GM12872 (cell line): ENCODE measurements around the gene NFIX.

ENCODE experiments used
- TF ChIP-seq, protein P1 (sequence below): IDR thresholded peaks from 3 replicates; pipeline ENCODE4 v1.5.1; 2011; ENCODE audit warnings: low read depth, mild to moderate bottlenecking, low read length, moderate library complexity; ENCODE audit not compliant: insufficient read depth

The NFIX gene

DNA sequence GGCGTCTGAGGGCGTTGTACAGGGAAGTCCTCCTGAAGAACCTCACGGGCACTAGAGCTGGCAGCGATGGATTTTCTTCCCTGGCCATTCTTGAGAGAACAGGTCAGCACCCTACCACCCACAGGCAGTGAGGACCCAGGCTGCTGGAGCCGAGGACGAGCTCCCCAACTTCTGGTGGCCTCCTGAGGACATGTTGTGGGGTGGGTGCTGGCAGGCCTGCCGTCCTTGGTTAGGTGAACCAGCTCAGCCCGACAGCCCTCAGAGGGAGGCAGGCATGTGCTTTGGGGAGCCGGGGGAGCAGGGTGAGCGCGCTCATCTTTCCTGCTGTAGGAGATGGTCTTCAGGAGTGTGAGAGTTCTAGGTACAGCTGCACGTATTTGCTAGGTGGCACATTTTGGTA, 92.0 kb downstream of the NFIX start:
- TF ChIP-seq, protein P1, sequence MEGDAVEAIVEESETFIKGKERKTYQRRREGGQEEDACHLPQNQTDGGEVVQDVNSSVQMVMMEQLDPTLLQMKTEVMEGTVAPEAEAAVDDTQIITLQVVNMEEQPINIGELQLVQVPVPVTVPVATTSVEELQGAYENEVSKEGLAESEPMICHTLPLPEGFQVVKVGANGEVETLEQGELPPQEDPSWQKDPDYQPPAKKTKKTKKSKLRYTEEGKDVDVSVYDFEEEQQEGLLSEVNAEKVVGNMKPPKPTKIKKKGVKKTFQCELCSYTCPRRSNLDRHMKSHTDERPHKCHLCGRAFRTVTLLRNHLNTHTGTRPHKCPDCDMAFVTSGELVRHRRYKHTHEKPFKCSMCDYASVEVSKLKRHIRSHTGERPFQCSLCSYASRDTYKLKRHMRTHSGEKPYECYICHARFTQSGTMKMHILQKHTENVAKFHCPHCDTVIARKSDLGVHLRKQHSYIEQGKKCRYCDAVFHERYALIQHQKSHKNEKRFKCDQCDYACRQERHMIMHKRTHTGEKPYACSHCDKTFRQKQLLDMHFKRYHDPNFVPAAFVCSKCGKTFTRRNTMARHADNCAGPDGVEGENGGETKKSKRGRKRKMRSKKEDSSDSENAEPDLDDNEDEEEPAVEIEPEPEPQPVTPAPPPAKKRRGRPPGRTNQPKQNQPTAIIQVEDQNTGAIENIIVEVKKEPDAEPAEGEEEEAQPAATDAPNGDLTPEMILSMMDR: no peak

DNA sequence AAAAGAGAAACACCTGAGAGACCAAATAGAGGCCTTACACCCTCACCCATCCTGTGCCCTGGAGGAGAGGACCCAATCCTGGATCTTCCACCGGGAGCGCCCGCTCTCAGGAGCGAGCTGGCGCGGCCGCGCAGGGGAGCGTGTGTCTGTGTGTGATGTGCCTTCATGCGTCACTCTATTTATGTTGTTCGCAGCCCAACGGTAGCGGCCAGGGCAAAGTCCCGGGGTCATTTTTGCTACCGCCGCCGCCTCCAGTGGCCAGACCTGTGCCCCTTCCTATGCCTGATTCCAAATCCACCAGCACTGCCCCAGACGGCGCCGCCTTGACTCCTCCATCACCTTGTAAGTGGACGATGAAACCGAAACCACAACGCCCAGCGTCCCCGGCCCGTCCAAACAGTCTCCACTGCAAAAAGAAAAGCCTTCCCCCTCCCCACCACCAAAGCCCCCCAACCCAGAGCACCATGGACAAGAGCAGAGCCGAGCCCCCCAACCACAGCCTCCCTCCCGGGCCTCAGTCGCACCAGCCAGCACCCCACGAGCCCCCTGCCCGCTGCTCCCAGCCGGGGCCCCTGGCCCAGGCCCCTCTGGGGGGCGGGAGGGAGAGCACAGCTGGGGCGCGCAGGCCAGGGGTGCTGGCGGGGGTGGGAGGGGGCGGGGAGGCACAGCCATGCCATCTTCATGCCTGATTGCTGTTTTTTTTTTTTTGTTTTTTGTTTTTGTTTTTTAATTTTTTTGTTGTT, 92.7 kb downstream of the NFIX start:
- TF ChIP-seq, protein P1: no peak

DNA sequence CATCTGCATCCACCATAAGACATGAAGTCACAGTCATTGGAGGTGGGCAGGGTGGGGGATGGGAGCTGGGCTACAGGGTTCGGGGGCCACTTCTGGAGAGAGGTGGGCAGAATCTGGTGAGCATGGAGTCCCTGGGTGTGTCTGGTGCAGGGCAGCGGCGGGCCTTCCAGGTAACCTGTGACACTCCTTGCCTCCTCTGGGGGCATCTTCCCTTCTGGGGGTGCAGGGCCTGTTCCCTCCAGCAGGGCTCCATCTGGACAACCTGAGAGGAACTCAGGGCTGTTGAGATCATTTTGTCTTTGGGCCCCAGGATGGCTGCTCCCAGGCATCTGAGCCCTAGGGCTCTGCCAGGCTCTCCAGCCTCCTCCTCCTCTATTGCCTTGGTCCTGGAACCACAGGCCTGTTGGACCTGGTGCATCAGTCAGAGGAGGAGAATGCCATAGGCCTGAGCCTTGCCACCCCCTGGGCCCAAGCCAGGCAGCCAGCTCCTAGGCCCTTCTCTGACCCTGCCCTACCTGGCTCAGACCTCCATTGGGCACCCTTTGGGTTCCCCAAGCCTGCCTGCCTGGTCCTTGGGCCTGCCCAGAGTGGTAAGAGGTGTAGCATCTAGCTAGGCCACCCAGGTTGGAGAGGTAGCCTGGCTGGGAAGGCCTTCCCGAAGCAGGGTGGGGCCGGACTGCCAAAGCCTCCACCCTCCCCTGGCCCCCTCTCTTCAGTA, 94.0 kb downstream of the NFIX start:
- TF ChIP-seq, protein P1: peak; percentile 75

DNA sequence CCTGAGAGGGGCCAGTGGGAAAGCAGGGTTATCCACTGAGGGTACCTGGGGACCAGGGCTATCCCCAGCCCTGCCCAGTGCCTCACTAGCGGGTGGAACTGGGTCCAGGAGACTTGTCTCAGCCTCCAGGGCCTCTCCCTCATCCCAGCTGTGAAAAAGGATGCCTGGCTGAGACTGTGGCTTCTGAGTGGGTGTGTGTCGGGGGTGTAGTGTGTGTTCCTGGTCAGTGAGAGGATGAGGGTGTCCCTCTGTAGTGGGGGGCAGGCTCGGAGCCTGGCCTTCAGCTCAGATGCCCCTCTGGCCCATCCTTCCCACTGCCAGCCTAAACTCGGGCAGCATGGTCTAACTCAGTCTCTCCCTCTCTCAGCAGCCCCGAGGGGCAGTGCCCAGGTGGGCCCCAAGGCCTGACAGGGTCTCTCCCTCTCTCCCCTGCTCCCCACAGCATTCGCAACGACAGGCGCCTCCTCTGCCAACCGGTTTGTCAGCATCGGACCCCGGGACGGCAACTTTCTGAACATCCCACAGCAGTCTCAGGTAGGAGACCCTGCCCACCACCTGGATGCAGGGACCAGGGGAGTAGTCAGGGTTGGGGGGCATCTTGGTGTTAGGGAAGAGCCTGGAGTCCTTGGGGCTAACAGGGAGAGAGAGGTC, 94.7 kb downstream of the NFIX start:
- TF ChIP-seq, protein P1: no peak

DNA sequence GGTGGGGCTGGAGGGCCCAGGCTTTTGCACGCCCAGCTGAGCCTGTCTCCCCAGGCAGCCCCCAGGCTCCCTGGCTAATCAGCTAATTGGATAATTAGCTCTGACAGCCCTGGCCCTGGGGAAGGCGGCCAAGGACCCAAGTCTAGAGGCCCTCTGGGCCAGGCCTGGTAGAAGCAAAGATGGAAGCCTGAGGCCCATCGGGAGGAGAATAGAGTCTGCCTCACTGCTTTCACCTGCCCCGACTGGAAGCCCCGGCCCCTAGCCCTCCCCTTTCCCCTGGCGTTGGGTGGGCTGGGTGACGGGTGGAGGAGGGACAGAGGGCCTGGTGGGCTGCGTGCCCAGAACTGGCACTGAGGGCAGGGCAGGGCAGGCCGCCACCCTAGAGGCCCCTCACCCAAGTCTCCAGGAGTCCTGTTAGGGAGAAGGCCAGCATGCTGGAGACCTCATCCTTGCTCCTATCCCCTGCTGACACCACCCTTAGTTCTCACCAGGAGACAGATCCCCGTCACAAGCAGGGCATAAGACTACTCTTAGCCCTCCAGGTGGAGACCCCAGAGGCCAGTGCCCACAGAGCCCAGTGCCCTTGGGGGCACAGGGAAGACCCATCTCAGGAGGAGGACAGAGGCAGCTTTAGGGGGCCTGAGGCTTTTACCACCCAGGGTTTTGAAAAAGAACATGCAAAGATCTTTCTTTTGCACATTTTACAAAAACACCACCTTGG, 95.4 kb downstream of the NFIX start:
- TF ChIP-seq, protein P1: no peak

DNA sequence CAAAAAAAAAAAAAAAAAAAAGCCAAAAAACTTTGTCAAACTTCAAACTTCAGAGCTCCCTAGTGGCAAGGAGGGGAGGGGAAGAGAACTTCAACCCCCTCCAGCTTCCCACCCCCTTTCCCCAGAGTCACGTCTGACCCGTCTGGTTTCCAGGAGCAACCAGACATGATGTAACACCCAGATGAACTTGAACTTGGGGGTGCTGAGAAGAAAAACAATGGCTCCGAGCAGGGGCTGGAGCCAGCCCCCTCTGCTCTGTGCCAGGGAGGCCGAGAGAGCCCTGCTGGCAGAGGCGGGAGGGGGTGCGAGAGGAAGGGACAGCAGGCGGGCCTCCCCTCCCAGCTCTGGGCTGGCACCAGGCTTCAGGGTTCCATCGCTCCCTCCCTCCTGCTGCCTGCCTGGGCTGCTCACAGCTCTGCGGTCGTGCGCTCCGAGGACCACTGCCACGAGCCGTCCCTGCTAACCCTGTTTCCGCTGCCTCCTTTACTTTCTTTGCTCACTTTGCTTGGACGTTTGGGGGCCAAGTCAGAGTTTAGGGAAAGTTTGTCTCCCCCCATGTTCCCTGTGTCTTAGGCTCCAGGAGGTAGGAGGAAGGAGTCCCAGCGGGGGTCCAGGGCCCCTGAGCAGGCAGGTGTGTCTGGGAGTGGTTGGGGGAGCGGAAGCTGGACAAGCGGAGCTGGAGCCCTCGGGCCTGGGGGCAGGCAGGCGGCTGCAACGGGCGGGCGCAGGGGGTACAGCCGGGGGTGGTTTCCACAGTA, 96.3 kb downstream of the NFIX start:
- TF ChIP-seq, protein P1: no peak
